Subcutaneous preadipocyte (primary cell): Measurements from ENCODE around the gene MCCD1. TPM values are rescaled to one million over a fixed set of nuclear protein-coding genes. Genes with fewer than 3 reads are reported as not detected.
A peak's percentile ranks its signal among the peaks of the same experiment; 100 is the strongest.

ENCODE experiments used
- small RNA-seq: library from RNA; depleted of rRNA; stranded (forward); fragments of <200 nt; gene quantifications from one replicate; pipeline ENCODE3, GENCODE V24; 2012
- total RNA-seq: library from RNA; depleted of rRNA; stranded (reverse); fragments of >200 nt; gene quantifications from 2 replicates; pipeline ENCODE4 v1.2.3, GENCODE V29; 2012

MCCD1 gene, protein sequence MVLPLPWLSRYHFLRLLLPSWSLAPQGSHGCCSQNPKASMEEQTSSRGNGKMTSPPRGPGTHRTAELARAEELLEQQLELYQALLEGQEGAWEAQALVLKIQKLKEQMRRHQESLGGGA
- not detected in 2 replicates for total RNA-seq

DNA sequence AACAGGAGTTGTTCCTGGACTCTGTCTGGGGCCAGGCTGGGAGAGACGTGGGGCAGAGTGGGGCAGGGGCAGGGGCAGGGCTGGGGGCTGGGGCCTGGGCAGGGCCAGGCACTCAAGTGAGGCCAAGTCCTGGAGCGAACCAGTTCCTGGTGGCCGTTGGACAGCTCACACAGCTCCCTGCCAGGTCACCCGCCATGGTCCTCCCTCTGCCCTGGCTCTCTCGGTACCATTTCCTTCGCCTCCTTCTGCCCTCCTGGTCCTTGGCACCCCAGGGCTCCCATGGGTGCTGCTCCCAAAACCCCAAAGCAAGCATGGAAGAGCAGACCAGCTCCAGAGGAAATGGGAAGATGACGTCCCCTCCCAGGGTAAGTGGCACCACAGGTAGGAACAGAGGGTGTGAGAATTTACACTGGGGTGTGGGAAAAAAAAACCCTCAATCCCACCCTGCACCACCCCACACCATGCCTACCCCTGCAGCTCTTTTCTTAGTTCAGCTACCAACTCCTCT is at the start of gene MCCD1:
MCCD1 (plus strand) TSS at position 142 of the 508 bp plus-strand sequence; CDS start at position 195, 53 bp downstream.

DNA sequence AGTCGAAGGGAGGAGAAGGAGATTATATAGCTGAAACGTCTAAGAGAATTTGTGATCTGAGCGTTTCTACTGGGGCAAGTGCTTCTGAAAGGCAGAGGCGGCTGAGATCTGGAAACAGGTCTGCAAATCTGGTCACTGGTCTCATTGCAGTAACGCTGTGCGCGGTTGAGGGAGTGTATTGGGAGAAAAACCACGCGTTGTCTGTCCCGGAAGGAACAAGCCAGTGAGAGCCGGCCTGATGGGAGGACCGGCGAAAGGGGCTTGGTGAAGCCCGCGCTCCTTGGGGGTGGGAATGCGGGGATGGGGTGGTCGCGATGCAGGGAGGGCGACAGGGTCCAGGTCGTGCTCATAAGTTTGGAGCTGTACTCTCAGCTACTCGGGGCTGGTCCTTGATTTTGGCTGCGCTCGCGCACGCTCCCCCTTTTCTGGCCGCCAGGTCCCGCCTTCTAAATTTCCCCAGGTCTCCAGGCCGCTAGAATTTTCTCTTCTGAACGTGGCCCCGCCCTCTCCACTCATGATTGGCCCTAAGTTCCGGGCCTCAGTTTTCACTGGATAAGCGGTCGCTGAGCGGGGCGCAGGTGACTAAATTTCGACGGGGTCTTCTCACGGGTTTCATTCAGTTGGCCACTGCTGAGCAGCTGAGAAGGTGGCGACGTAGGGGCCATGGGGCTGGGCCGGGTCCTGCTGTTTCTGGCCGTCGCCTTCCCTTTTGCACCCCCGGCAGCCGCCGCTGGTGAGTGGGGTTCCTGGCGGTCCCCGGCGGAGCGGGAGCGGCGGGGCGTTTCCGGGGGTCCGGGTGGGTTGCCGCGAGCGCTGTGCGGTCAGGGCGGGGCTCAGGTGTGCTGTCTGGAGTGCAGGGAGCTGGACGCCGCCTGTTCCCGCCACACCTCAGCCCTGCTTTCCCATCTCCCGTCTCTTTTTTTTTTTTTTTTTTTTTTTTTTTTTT is 31.0 kb upstream of the MCCD1 start, which contains the start of gene MICB:
MICB (plus strand) TSS at position 615 of the 946 bp plus-strand sequence; CDS start at position 664, 49 bp downstream.

DNA sequence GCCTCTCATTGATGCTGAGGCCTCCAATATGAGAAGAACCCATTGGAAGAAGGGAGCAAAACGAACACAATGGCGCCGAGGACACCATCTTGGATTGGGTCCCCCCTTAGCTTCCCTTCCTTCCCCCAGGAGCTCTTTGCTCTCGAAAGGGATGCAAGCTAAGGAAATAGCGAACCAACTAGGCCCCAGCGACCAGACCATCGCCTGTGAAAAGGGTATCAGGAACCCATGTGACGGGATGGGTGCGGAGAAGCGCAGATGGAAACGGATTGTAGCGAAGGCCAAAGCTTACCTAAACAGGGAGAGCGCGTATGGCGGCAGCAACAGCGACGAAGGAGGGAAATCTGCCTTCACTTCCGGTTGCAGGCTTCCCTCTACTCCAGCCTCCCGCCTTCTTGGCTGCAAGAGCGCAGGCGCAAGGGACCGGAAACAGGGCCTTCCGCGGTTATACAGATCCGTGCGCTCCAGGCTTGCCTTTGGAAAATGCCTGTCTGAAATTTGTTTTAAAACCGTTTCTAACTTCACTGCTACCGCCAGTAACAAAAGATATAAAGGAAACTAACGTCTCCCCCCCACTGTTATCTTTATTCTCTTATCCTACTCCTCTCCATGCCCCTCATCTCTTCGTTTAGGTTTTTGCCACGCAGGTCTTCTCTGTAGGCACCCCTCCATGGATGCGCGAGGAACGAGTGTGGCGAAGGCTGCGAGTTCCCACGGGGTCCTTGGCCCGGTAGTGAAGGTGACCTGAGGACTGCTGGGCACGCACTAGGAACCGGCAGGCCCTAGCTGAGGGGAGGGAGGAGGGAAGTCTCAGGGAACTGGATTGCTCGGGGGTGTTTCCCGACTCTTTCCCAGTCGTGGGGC is 13.1 kb downstream of the MCCD1 start, which contains the start of gene DDX39B:
DDX39B (minus strand) TSS at position 346 of the 864 bp plus-strand sequence. CDS start 1,471 bp downstream, outside the sequence.

DNA sequence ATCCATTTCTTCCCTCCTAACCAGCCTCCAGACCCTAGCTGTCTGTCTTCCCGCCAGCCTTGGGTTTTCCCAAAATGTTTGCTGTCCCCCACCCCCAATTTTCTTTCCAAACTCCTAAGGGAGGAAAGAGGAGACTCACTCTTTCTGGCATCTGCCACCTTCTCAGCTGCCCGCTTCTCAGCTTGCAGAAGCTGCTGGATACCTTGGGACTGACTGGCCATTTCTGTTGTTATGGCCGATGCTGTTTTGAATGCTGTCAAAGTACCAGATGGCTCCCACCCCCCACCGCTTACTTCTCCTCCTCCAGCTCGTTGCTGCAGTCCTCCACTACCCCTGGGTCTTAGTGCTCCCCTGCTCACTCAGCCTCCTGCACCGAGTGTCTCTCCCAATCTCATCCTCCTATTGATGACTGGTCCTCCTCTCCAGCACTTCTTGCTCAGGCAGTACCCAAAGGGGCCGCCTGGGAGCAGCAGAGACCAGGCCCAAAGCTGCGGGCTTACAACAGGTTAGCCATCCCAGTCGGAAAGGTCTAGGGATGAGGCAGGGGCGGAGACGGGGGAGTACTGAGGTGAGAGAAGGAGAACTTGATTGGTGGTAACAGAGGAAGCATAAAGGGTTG is 17.7 kb downstream of the MCCD1 start, which contains the start of gene ATP6V1G2:
ATP6V1G2 (minus strand) TSS at position 270 of the 619 bp plus-strand sequence; CDS start at position 221, 49 bp downstream.

DNA sequence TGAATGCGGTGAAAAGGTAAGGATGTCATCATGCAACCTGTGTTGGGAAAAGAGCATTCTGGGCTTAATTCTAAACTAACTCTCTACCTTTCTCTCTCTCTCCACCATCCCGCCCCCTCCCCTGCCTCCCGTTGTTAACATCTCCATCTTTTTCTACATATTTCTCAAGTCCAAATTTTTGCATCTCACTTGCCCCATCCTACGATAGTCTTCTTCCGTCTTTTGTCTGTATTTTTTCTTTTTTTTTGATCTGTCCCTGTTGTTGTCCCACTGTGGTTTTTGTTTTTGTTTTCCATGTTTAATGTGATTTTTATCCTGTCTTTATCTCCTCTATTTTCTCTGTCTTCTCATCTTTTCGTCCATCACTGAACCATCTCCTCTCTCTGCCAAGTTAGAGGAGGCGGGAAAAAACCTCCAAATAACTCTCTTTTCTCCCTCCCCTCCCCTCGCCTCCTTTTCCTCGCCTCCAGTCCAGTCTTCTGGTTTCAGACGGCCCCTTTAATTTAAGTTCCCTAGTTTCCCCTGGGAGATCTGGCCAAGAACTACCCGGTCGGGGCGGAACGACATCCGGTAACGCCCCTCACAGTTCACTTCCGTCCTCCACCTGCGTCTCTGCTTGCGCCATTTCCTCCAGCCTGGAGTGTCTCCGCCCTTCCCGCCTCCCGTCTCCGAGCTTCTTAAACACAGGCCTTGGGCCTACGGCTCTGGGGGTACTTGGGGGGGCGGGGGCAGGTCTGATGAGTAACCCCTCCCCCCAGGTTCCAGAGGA is 18.4 kb downstream of the MCCD1 start, which contains the start of gene NFKBIL1:
NFKBIL1 (plus strand) TSS at position 651 of the 769 bp plus-strand sequence; CDS start at position 738, 87 bp downstream.

DNA sequence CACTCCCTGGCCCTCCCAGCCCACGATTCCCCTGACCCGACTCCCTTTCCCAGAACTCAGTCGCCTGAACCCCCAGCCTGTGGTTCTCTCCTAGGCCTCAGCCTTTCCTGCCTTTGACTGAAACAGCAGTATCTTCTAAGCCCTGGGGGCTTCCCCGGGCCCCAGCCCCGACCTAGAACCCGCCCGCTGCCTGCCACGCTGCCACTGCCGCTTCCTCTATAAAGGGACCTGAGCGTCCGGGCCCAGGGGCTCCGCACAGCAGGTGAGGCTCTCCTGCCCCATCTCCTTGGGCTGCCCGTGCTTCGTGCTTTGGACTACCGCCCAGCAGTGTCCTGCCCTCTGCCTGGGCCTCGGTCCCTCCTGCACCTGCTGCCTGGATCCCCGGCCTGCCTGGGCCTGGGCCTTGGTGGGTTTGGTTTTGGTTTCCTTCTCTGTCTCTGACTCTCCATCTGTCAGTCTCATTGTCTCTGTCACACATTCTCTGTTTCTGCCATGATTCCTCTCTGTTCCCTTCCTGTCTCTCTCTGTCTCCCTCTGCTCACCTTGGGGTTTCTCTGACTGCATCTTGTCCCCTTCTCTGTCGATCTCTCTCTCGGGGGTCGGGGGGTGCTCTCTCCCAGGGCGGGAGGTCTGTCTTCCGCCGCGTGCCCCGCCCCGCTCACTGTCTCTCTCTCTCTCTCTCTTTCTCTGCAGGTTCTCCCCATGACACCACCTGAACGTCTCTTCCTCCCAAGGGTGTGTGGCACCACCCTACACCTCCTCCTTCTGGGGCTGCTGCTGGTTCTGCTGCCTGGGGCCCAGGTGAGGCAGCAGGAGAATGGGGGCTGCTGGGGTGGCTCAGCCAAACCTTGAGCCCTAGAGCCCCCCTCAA is 43.5 kb downstream of the MCCD1 start, which contains the start of gene LTA:
LTA (plus strand) TSS at position 249 of the 871 bp plus-strand sequence; CDS start at position 703, 454 bp downstream.

DNA sequence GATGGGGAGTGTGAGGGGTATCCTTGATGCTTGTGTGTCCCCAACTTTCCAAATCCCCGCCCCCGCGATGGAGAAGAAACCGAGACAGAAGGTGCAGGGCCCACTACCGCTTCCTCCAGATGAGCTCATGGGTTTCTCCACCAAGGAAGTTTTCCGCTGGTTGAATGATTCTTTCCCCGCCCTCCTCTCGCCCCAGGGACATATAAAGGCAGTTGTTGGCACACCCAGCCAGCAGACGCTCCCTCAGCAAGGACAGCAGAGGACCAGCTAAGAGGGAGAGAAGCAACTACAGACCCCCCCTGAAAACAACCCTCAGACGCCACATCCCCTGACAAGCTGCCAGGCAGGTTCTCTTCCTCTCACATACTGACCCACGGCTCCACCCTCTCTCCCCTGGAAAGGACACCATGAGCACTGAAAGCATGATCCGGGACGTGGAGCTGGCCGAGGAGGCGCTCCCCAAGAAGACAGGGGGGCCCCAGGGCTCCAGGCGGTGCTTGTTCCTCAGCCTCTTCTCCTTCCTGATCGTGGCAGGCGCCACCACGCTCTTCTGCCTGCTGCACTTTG is 46.7 kb downstream of the MCCD1 start, which contains the start of gene TNF:
TNF (plus strand) TSS at position 231 of the 567 bp plus-strand sequence; CDS start at position 408, 177 bp downstream.

Small RNAs within 50 kb of the gene (small RNA-seq; reads per million reads assigned to genes)
- gene AL663061.1, result not detected
- gene RF00019, result not detected
- 719 reads per million, percentile 99 among the genes with 10 or more reads in this experiment for gene SNORD117
- not detected for gene SNORD84

Other genes with a start within 250 kb of the MCCD1 start
- 103 and 228 TPM in 2 replicates for gene HLA-B, start 171.8 kb upstream of the MCCD1 start, total RNA-seq
- gene MICA, start 125.4 kb upstream of the MCCD1 start, total RNA-seq, result 27.6 and 37.5 TPM in 2 replicates
- gene MICB, start 30.8 kb upstream of the MCCD1 start, total RNA-seq, result 10.7 and 11.1 TPM in 2 replicates
- 448 and 514 TPM in 2 replicates for gene DDX39B, start 13.0 kb downstream of the MCCD1 start, total RNA-seq
- gene ATP6V1G2, start 17.6 kb downstream of the MCCD1 start, total RNA-seq, result 1.8 TPM in 2 replicates
- 22.3 and 29.0 TPM in 2 replicates for gene NFKBIL1, start 18.6 kb downstream of the MCCD1 start, total RNA-seq
- gene LTA, start 43.3 kb downstream of the MCCD1 start, total RNA-seq, result not detected in 2 replicates
- not detected in 2 replicates for gene TNF, start 46.6 kb downstream of the MCCD1 start, total RNA-seq
- gene LTB, start 53.5 kb downstream of the MCCD1 start, total RNA-seq, result not detected in 2 replicates
- not detected in 2 replicates for gene LST1, start 57.3 kb downstream of the MCCD1 start, total RNA-seq
- not detected in 2 replicates for gene NCR3, start 64.0 kb downstream of the MCCD1 start, total RNA-seq
- gene AIF1, start 86.3 kb downstream of the MCCD1 start, total RNA-seq, result not detected in 2 replicates
- 54.7 and 90.9 TPM in 2 replicates for gene PRRC2A, start 91.8 kb downstream of the MCCD1 start, total RNA-seq
- 145 and 182 TPM in 2 replicates for gene BAG6, start 123.7 kb downstream of the MCCD1 start, total RNA-seq
- 0.59 and 1.1 TPM in 2 replicates for gene APOM, start 126.9 kb downstream of the MCCD1 start, total RNA-seq
- 12.5 and 15.8 TPM in 2 replicates for gene C6orf47, start 131.8 kb downstream of the MCCD1 start, total RNA-seq
- gene GPANK1, start 136.0 kb downstream of the MCCD1 start, total RNA-seq, result 24.3 and 26.4 TPM in 2 replicates
- 130 and 189 TPM in 2 replicates for gene CSNK2B, start 137.1 kb downstream of the MCCD1 start, total RNA-seq
- gene LY6G5B, start 141.0 kb downstream of the MCCD1 start, total RNA-seq, result 3.3 and 4.3 TPM in 2 replicates
- 0.37 and 0.39 TPM in 2 replicates for gene LY6G5C, start 152.1 kb downstream of the MCCD1 start, total RNA-seq
- 29.4 and 34.0 TPM in 2 replicates for gene ABHD16A, start 174.4 kb downstream of the MCCD1 start, total RNA-seq
- not detected in 2 replicates for gene LY6G6F, start 177.9 kb downstream of the MCCD1 start, total RNA-seq
- not detected in 2 replicates for gene LY6G6D, start 186.4 kb downstream of the MCCD1 start, total RNA-seq
- not detected in 2 replicates for gene LY6G6C, start 192.8 kb downstream of the MCCD1 start, total RNA-seq
- gene MPIG6B, start 194.4 kb downstream of the MCCD1 start, total RNA-seq, result not detected in 2 replicates
- gene DDAH2, start 200.3 kb downstream of the MCCD1 start, total RNA-seq, result 22.7 and 32.0 TPM in 2 replicates
- gene CLIC1, start 207.6 kb downstream of the MCCD1 start, total RNA-seq, result 927 and 1,210 TPM in 2 replicates
- gene MSH5, start 211.0 kb downstream of the MCCD1 start, total RNA-seq, result 16.9 and 29.1 TPM in 2 replicates
- gene SAPCD1, start 233.7 kb downstream of the MCCD1 start, total RNA-seq, result 0.59 and 1.1 TPM in 2 replicates
- under 0.01 and 0.98 TPM in 2 replicates for gene VWA7, start 248.4 kb downstream of the MCCD1 start, total RNA-seq